HG03135 (cell line): ENCODE data around the gene SLC1A2.

Source experiments
- ATAC-seq: cut with Tn5 transposase; IDR thresholded peaks from one replicate; pipeline ENCODE4 v1.9.1; 2021; ENCODE audit warnings: mild to moderate bottlenecking, moderate library complexity; ENCODE audit not compliant: unreplicated experiment

The SLC1A2 gene

GRCh38 chr11:35277827-35278226 lies 141.5 kb downstream of the SLC1A2 start:
- no peak for ATAC-seq

DNA sequence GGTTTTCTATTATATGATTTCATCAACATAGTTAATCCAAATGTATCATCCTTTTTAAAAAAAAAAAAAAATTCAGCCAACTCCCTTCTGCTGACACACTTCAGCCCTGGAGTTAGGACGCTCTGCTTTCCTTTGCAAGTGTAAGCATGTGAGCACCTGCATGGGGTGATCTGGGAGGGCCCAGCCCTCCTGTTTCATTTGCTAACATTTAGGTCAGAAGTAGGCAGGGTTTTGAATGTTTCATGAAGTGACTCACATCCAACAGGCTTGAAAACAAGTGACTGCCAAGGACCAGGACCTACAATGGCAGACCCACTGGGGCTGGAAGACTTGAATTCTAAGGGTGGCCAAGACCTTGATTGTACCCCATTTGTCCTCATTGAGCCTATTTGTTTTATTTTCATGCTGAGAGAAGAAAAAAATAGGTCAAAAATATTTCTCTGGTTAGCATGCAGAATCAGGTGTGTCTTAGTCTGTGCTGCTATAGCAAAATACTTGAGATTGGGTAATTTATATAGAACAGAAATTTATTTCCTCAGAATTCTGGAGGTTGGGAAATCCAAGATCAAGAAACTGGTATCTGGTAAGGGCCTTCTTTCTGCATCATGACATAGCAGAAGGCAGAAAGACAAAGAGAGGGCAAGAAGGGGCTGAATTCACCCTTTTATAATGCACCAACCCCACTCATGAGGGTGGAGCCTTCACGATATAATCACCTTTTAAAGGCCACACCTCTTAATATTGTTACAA lies 142.8 kb downstream of the SLC1A2 start:
- ATAC-seq = no peak

GRCh38 chr11:35275786-35276170 lies 143.6 kb downstream of the SLC1A2 start:
- ATAC-seq = no peak

- ATAC-seq = no peak
Observed at GRCh38 chr11:35274909-35275785, 144.2 kb downstream of the SLC1A2 start.

- peak; percentile 72 for ATAC-seq
Observed at GRCh38 chr11:35272391-35272902, 146.9 kb downstream of the SLC1A2 start.

DNA sequence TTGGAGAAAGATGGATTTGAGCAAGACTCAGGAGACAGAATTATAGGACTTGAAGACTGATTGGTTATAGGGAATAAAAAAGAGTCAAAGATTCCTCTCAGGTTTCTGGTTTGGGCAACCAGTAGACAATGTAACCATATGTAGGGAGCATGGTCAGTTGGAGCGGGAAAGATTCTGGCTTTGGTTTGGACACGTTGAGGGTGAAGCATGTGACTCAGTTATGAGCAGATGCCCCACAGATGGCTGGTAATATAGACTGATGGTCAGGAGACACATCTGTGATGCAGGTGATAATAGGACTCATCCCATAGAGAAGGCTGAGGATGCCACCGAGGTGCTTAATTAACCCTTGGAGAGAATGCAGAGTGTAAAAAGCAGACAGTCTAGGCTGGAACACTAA lies 148.3 kb downstream of the SLC1A2 start:
- no peak for ATAC-seq

DNA sequence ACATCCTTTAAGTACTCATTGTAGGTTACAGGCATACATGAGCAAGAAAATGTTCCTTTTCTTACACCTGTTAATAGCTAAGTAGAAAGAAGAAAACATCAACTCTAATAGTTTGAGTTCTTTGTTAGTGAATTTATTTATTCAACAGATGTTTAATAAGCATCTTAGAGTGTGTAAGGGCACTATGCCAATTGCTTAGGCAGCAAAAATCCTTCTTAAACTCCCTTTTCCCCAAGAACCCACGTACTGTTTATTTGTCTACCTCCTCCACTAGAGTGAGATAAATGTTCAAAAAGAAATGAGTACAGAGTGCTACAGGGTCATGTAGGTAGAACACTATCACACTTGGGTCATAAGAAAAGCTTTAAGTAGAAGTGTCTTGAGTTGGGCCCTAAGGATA lies 149.0 kb downstream of the SLC1A2 start:
- ATAC-seq = no peak

DNA sequence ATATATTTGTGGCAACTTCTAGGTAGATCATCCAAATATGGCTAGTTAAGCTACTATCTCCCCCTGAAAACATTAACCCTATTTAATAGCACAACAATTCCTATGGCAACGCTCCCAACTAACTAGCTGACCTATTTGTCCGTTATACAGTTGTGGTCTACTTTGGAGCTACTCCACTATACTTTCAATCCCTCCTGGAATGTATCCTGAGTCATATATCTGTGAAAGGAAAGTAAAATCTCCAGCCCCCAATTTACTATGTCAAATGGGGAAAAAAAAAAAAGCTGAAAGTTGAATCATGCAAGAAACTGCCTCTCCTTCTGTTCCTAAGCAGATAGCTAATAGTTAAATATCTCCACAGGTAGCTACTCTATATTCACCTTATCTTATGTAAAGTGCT lies 151.9 kb downstream of the SLC1A2 start:
- ATAC-seq = no peak

GRCh38 chr11:35265755-35266454 lies 153.5 kb downstream of the SLC1A2 start:
- ATAC-seq = no peak

DNA sequence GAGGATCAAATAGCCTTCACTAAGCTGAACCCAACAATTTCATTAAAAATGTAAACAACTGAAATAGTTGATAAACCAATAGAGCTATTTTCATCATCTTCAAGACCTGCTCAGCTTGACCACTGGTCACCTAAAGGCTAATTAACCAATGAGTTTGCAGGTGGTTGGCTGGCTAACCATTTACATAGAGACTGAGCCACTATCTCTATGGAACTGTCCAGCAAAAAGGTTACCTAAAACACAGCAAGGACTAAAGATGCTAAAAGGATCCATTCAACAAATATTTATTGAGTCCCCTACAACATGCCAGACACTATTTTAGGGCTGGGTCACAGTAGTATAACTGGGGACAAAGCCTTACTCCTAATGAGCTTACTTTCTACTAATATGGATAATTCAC lies 156.6 kb downstream of the SLC1A2 start:
- ATAC-seq = no peak

DNA sequence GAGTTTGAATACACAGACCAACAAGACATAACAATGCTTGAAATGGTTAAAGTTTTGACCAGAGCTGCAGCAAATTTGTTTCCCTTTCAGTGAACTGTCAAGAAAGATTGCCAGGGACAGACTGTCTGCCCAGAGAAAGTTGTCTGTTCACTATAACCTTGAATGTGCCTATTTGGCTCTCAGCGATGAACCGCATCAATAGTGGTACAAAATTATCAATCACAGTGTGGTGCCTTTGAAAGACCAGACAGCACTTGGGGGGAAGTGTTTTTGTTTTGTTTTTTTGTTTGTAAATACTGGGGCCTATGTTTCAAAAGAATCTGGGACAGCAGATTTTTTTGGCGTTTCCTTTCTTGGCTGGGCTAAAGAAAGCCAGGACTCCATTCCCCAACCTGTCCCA lies 157.3 kb downstream of the SLC1A2 start:
- ATAC-seq = no peak

DNA sequence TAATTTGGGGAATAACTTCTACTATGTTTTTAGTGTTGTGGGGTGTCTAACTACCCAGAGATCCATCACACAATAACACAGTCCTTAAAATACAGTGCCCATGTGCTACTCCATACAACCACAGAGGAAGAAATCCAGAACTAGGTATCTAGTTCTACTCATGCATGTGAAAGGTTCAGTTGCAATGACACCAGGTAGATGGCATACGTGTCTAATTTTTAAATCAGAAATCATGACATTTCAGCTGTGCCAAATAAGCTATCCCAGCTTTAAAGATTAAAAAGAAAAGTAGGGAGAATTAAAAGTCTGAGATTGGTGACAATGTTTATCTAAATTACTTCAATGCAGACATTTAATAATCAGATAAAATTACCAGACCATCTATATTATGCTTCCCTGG lies 158.2 kb downstream of the SLC1A2 start:
- ATAC-seq = no peak

- ATAC-seq = no peak
Observed at GRCh38 chr11:35260342-35260985, 158.9 kb downstream of the SLC1A2 start.

- no peak for ATAC-seq
Observed at GRCh38 chr11:35259529-35259928, 159.8 kb downstream of the SLC1A2 start.

DNA sequence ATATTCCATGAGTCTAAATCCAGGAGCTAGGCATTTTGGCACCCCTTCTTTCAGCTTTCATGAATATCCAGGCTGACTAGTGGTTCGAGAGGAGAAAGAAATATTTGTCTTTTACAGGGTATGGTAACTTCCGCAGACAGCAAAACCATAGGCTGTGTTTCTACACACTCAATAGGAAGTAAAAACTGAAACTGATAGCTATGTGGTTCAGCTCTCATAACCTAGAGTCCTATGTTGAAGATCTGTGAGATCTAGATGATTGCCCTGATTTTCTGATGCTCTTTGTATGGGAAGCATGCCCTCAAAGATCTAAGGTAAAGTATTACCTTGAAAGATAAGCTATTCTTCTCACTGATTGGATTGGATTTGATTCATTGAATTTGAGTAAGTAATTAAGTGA lies 162.1 kb downstream of the SLC1A2 start:
- ATAC-seq = peak; percentile 98

DNA sequence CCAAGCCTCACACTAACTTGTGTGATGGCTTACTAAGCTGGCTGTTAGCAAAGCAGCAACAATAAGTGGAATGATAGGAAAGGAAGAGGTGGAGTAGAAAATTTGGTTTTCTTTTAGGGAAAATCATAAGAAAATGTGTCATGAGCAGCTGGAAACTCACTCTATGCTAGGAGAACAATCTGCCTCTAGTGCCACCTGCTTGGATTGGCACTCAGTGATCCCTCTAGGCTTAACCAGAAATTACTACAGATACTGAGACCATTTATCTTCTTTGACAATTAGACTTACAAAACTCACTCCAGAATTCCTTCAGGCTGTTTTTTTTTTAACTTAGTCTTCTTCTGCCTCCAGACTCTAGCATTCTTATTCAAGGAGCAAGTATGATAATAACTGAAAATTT lies 163.1 kb downstream of the SLC1A2 start:
- ATAC-seq = no peak

DNA sequence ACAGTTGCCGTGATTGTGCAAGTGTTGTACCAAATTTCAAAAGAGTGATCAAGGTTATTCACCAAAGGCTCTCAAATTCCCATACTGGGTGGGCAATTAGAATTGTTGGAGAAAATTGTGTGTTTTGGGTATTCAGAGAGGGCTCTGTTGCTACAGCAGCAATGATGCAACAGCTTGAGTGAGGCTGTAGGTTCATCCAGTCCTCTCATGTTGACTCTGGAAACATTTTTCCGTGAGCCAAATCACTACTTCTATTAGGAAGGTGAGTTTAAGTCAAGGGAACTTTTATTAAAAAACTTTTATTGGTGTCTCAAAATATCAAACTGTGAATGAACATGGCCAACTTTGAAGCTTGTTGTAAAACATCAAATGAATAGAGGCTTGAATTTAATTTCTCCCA lies 163.8 kb downstream of the SLC1A2 start:
- ATAC-seq = no peak

DNA sequence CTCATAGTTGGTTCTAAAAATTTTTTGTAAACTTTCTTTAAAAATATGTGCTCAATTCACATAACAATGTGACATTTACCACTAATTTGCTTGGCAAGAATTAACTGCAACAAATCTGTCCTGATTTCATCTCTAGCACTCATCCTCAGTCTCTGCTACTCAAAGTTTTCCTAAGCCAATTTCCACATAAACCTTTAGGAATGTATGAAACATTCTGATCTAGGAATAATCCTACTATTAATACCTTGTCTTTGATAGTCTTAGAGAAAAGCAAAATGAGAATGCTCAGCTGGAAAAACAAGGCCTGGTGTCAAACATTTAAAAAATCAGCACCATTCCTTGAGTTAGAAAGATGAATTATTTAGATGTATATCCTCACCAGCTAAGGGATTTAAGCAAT lies 166.1 kb downstream of the SLC1A2 start:
- no peak for ATAC-seq

- no peak for ATAC-seq
Observed at GRCh38 chr11:35250621-35251020, 168.7 kb downstream of the SLC1A2 start.

- ATAC-seq = no peak
Observed at GRCh38 chr11:35250192-35250591, 169.2 kb downstream of the SLC1A2 start.
